ENCODE results near the gene SLC38A4. TPM values are rescaled to one million over a fixed set of nuclear protein-coding genes. Genes with fewer than 3 reads are reported as not detected.

SLC38A4 gene
- total RNA-seq, 1 experiment from 2014 or later: 0.96 TPM

DNA sequence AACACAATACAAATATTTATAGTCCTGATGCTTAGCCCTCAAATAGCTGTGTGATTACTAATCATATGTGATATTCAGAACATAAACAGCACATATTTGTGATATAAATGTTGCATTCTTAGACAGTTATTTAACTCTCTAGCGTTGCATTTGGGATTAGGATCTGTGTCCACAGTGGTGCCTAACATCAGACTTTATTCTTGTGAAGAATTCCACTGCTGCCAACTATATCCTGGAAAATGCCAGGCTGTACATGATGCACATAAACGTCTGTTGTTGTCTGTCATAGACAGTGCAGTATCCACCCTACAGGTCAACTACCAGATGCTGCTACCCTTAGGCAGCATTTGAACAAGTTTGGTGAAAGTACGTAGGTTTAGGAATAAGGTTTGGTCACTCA lies 39.0 kb downstream of the SLC38A4 start:
- no peak overlapping the region for H3K4me3 Mint-ChIP-seq
- Histone ChIP-seq H3K27ac (ENCODE audit: insufficient read length, low read depth, low read length) (no peak overlapping the region), H4K91ac (ENCODE audit: insufficient read length, low read depth, low read length) (no peak overlapping the region), H2AK5ac (ENCODE audit: insufficient read length, low read length) (no peak overlapping the region), H4K8ac (replicated peaks; ENCODE audit: insufficient read length, low read depth, low read length) (no peak overlapping the region), H2AFZ (ENCODE audit: low read length) (no peak overlapping the region), H3K79me1 (ENCODE audit: insufficient read depth, low read depth, low read length, poor library complexity, severe bottlenecking) (no peaks in the 10 kb centered on the region), H2BK12ac (ENCODE audit: insufficient read length, low read depth, low read length) (no peak overlapping the region), H3K9me3 (ENCODE audit: control insufficient read depth, low read depth, low read length) (no peaks in the 10 kb centered on the region), H3K4me1 (ENCODE audit: insufficient read depth, low read length) (no peaks in the 10 kb centered on the region), H3K9ac (ENCODE audit: extremely low read depth, insufficient read length, low read length) (no peak overlapping the region), H3K4ac (ENCODE audit: low read depth, low read length) (no peak overlapping the region), H2BK120ac (ENCODE audit: low read depth, low read length, poor library complexity, severe bottlenecking) (no peak overlapping the region), H2BK20ac (ENCODE audit: low read depth, low read length, poor library complexity, severe bottlenecking) (no peak overlapping the region), H3K4me2 (ENCODE audit: insufficient read depth, insufficient read length, low read length) (no peak overlapping the region), H3T11ph (ENCODE audit: low read length) (no peak overlapping the region), H3K23ac (ENCODE audit: insufficient read length, low read depth, low read length) (no peak overlapping the region), H3K56ac (ENCODE audit: insufficient read length, low read depth, low read length) (no peak overlapping the region), H3K14ac (ENCODE audit: insufficient read depth, low read length) (no peak overlapping the region), H3K18ac (ENCODE audit: insufficient read length, low read depth, low read length) (no peak overlapping the region), H3K27me3 (ENCODE audit: insufficient read depth, low read length) (no peaks in the 10 kb centered on the region), H2BK15ac (ENCODE audit: low read depth, low read length) (no peak overlapping the region), H2BK5ac (ENCODE audit: insufficient read length, low read length) (no peak overlapping the region), H3K23me2 (ENCODE audit: insufficient read length, low read depth, low read length, poor library complexity, severe bottlenecking) (no peaks in the 10 kb centered on the region), H4K20me1 (ENCODE audit: control insufficient read depth, insufficient read depth, insufficient read length) (no peaks in the 10 kb centered on the region), H3K79me2 (ENCODE audit: insufficient read depth, low read length) (no peaks in the 10 kb centered on the region), H4K5ac (ENCODE audit: insufficient read length, low read depth, low read length) (no peak overlapping the region)
- H3K27ac Mint-ChIP-seq: no peak overlapping the region
- no peak for TF ChIP-seq CTCF (conservative IDR thresholded peaks at IDR 0.05)
- no peak for DNase-seq
- peaks cover 3% of the 10 kb centered on the region in 2 experiments; a peak in 3 of 4 replicates for H3K4me1 Mint-ChIP-seq
- H3K27me3 Mint-ChIP-seq (ENCODE audit: low read depth): peaks cover 1% of the 10 kb centered on the region; the same call in 1 of the 2 replicates
- H3K9me3 Mint-ChIP-seq: no peaks in the 10 kb centered on the region
- WGBS (ENCODE audit: extremely low coverage, insufficient read length, low lambda C conversion rate): no CpG with 5 or more reads among the region's 3 CpGs
- no peaks in the 10 kb centered on the region for H3K36me3 Mint-ChIP-seq (ENCODE audit: insufficient read depth in 1 of 3, low read depth in 3 of 3)
